Trophoblast cell (in vitro differentiated cells and primary cell): ENCODE results near the gene EFHC1.

Source experiments
- DNase-seq, 2 donors: peaks; one replicate each; pipeline ENCODE4 v3.0.0-alpha.2; 2016
- H2AFZ ChIP-seq: 2 replicates; pipeline ENCODE4 v1.6.1; 2013; ENCODE audit warnings: low read length, moderate library complexity, mild to moderate bottlenecking; ENCODE audit not compliant: insufficient read depth, poor library complexity
- H2AK5ac ChIP-seq: 2 replicates; pipeline ENCODE4 v1.6.1; 2013; ENCODE audit warnings: mild to moderate bottlenecking, low read length
- H2BK120ac ChIP-seq: 2 replicates; pipeline ENCODE4 v1.6.1; 2013; ENCODE audit warnings: low read length, mild to moderate bottlenecking, moderate library complexity; ENCODE audit not compliant: insufficient read depth, poor library complexity
- H2BK12ac ChIP-seq: 2 replicates; pipeline ENCODE4 v1.6.1; 2013; ENCODE audit warnings: mild to moderate bottlenecking, low read length, moderate library complexity
- H2BK5ac ChIP-seq: 2 replicates; pipeline ENCODE4 v1.6.1; 2013; ENCODE audit warnings: low read length, low read depth, moderate library complexity, mild to moderate bottlenecking; ENCODE audit not compliant: poor library complexity
- H3K14ac ChIP-seq: 2 replicates; pipeline ENCODE4 v1.6.1; 2013; ENCODE audit warnings: mild to moderate bottlenecking, low read length
- H3K18ac ChIP-seq: 2 replicates; pipeline ENCODE4 v1.6.1; 2013; ENCODE audit warnings: mild to moderate bottlenecking, low read length
- H3K23ac ChIP-seq: 2 replicates; pipeline ENCODE4 v1.6.1; 2013; ENCODE audit warnings: low read length
- H3K27ac ChIP-seq: 2 replicates; pipeline ENCODE4 v1.5.1; 2013; ENCODE audit warnings: low read depth, mild to moderate bottlenecking, inconsistent platforms, low read length, moderate library complexity
- H3K27me3 ChIP-seq: 2 replicates; pipeline ENCODE4 v1.6.1; 2013; ENCODE audit warnings: inconsistent platforms, mild to moderate bottlenecking, low read length, moderate library complexity; ENCODE audit not compliant: insufficient read depth
- H3K36me3 ChIP-seq, 2 experiments: 1 replicate in 1 of 2; 2 replicates in 1 of 2; pipeline ENCODE4 v1.6.1; 2013; ENCODE audit warnings: low read length in 2 of 2, mild to moderate bottlenecking in 2 of 2, moderate library complexity in 1 of 2; ENCODE audit not compliant: insufficient read depth in 2 of 2, control insufficient read depth in 1 of 2
- H3K4ac ChIP-seq: 2 replicates; pipeline ENCODE4 v1.6.1; 2013; ENCODE audit warnings: low read depth, mild to moderate bottlenecking, low read length, moderate library complexity
- H3K4me1 ChIP-seq, 2 experiments: 1 replicate in 1 of 2; 2 replicates in 1 of 2; pipeline ENCODE4 v1.6.1; 2013; ENCODE audit warnings: low read length in 2 of 2, mild to moderate bottlenecking in 2 of 2, moderate library complexity in 1 of 2; ENCODE audit not compliant: insufficient read depth in 2 of 2, control insufficient read depth in 1 of 2
- H3K4me2 ChIP-seq: 2 replicates; pipeline ENCODE4 v1.6.1; 2013; ENCODE audit warnings: inconsistent platforms, mild to moderate bottlenecking, low read length, moderate library complexity
- H3K4me3 ChIP-seq: 2 replicates; pipeline ENCODE4 v1.5.1; 2013; ENCODE audit warnings: mild to moderate bottlenecking, low read depth, low read length, inconsistent platforms
- H3K79me1 ChIP-seq: one replicate; pipeline ENCODE4 v1.6.1; 2013; ENCODE audit warnings: low read length
- H3K79me2 ChIP-seq: 2 replicates; pipeline ENCODE4 v1.6.1; 2013; ENCODE audit warnings: low read length, mild to moderate bottlenecking; ENCODE audit not compliant: control insufficient read depth, insufficient read depth, poor library complexity
- H3K9ac ChIP-seq: 2 replicates; pipeline ENCODE4 v1.6.1; 2013; ENCODE audit warnings: mild to moderate bottlenecking, low read length
- H3K9me3 ChIP-seq: 2 replicates; pipeline ENCODE4 v1.6.1; 2013; ENCODE audit warnings: low read depth, mild to moderate bottlenecking, control low read depth, inconsistent platforms, low read length; ENCODE audit not compliant: insufficient read depth
- H4K12ac ChIP-seq: 2 replicates; pipeline ENCODE4 v1.6.1; 2013; ENCODE audit warnings: low read depth, mild to moderate bottlenecking, low read length, moderate library complexity
- H4K8ac ChIP-seq: 2 replicates; pipeline ENCODE4 v1.6.1; 2013; ENCODE audit warnings: low read depth, mild to moderate bottlenecking, low read length, moderate library complexity
- H4K91ac ChIP-seq: one replicate; pipeline ENCODE4 v1.6.1; 2013; ENCODE audit warnings: low read depth, mild to moderate bottlenecking, low read length, moderate library complexity
- WGBS: extraction: QIAGEN DNeasy Blood & Tissue Kit; methylation state at CpG from one replicate; pipeline ENCODE4 v1.1.7; 2013; ENCODE audit warnings: missing lambda C conversion rate; ENCODE audit not compliant: insufficient read length, insufficient coverage; ENCODE audit errors: extremely low coverage; 5-methylcytosine and 5-hydroxymethylcytosine counted together

EFHC1 gene

GRCh38 chr6:52514514-52514913 lies 94.4 kb downstream of the EFHC1 start:
- peaks cover 3% of the 10 kb centered on the region for H3K79me2 ChIP-seq
- no peak overlapping the region for H2BK5ac ChIP-seq
- no peak overlapping the region for H3K23ac ChIP-seq
- H3K27me3 ChIP-seq: no peaks in the 10 kb centered on the region
- no peak overlapping the region for H3K9ac ChIP-seq
- peaks cover 22% of the 10 kb centered on the region for H3K79me1 ChIP-seq
- no CpG with 5 or more reads among the region's 7 CpGs for WGBS
- H2BK120ac ChIP-seq: no peak overlapping the region
- H3K4me2 ChIP-seq: no peak overlapping the region
- no peak overlapping the region for H2AFZ ChIP-seq
- H3K36me3 ChIP-seq: peaks cover 0 to 3% of the 10 kb centered on the region in 2 experiments
- no peak overlapping the region for H3K4me3 ChIP-seq
- peak; percentile 15 to 61 for DNase-seq
- H3K27ac ChIP-seq: peak overlapping the region; percentile 9
- H3K4ac ChIP-seq: no peak overlapping the region
- peak overlapping the region; percentile 69 for H2BK12ac ChIP-seq
- H3K14ac ChIP-seq: no peak overlapping the region
- no peak overlapping the region for H2AK5ac ChIP-seq
- H3K18ac ChIP-seq: no peak overlapping the region
- H4K91ac ChIP-seq: peak overlapping the region; percentile 30
- H3K4me1 ChIP-seq: peaks cover 30 to 33% of the 10 kb centered on the region in 2 experiments
- no peaks in the 10 kb centered on the region for H3K9me3 ChIP-seq
- H4K8ac ChIP-seq: no peak overlapping the region
- no peak overlapping the region for H4K12ac ChIP-seq

- Histone ChIP-seq H3K79me1 (peaks cover 22% of the 10 kb centered on the region), H2BK12ac (no peak overlapping the region), H3K18ac (no peak overlapping the region), H4K91ac (no peak overlapping the region), H3K79me2 (peaks cover 3% of the 10 kb centered on the region), H3K4me2 (no peak overlapping the region), H2BK120ac (no peak overlapping the region), H3K4me1 (peaks cover 30 to 33% of the 10 kb centered on the region in 2 experiments), H3K4me3 (no peak overlapping the region), H2AFZ (no peak overlapping the region), H4K8ac (no peak overlapping the region), H3K27me3 (no peaks in the 10 kb centered on the region), H3K23ac (no peak overlapping the region), H3K9ac (no peak overlapping the region), H3K36me3 (peaks cover 0 to 2% of the 10 kb centered on the region in 2 experiments), H3K4ac (no peak overlapping the region), H2AK5ac (no peak overlapping the region), H2BK5ac (no peak overlapping the region), H3K27ac (peak overlapping the region; percentile 19), H3K9me3 (no peaks in the 10 kb centered on the region), H4K12ac (no peak overlapping the region), H3K14ac (no peak overlapping the region)
- no CpG with 5 or more reads among the region's 2 CpGs for WGBS
- no peak for DNase-seq
These were observed 95.2 kb downstream of the EFHC1 start for GRCh38 chr6:52515219-52515960.

GRCh38 chr6:52516269-52516668 lies 96.1 kb downstream of the EFHC1 start:
- no peak overlapping the region for H3K4me3 ChIP-seq
- H4K91ac ChIP-seq: no peak overlapping the region
- H3K9me3 ChIP-seq: no peaks in the 10 kb centered on the region
- no peak overlapping the region for H3K4ac ChIP-seq
- no peak overlapping the region for H3K27ac ChIP-seq
- peaks cover 27 to 31% of the 10 kb centered on the region in 2 experiments for H3K4me1 ChIP-seq
- H2BK12ac ChIP-seq: no peak overlapping the region
- H3K18ac ChIP-seq: peak overlapping the region; percentile 9
- H3K4me2 ChIP-seq: no peak overlapping the region
- no peak overlapping the region for H4K12ac ChIP-seq
- no peak overlapping the region for H3K23ac ChIP-seq
- no peak overlapping the region for H2BK120ac ChIP-seq
- H3K9ac ChIP-seq: no peak overlapping the region
- H2BK5ac ChIP-seq: no peak overlapping the region
- no peaks in the 10 kb centered on the region for H3K27me3 ChIP-seq
- H3K79me2 ChIP-seq: peaks cover 3% of the 10 kb centered on the region
- peaks cover 0 to 2% of the 10 kb centered on the region in 2 experiments for H3K36me3 ChIP-seq
- H4K8ac ChIP-seq: no peak overlapping the region
- no peak overlapping the region for H2AFZ ChIP-seq
- no peak overlapping the region for H3K14ac ChIP-seq
- H2AK5ac ChIP-seq: no peak overlapping the region
- DNase-seq: no peak
- H3K79me1 ChIP-seq: peaks cover 20% of the 10 kb centered on the region
- WGBS: no CpG with 5 or more reads among the region's 1 CpG

GRCh38 chr6:52516943-52517342 lies 96.8 kb downstream of the EFHC1 start:
- H3K4me2 ChIP-seq: no peak overlapping the region
- H3K23ac ChIP-seq: no peak overlapping the region
- no peak overlapping the region for H3K4me3 ChIP-seq
- peak overlapping the region; percentile 28 for H3K18ac ChIP-seq
- no peak overlapping the region for H4K8ac ChIP-seq
- no peak overlapping the region for H2AFZ ChIP-seq
- H2AK5ac ChIP-seq: peak overlapping the region; percentile 3
- no peaks in the 10 kb centered on the region for H3K9me3 ChIP-seq
- H3K27ac ChIP-seq: no peak overlapping the region
- H3K79me2 ChIP-seq: peaks cover 3% of the 10 kb centered on the region
- H3K9ac ChIP-seq: no peak overlapping the region
- peaks cover 20 to 24% of the 10 kb centered on the region in 2 experiments for H3K4me1 ChIP-seq
- H3K36me3 ChIP-seq: peaks cover 0 to 2% of the 10 kb centered on the region in 2 experiments
- no peak overlapping the region for H4K91ac ChIP-seq
- WGBS: no CpG with 5 or more reads among the region's 3 CpGs
- peaks cover 16% of the 10 kb centered on the region for H3K79me1 ChIP-seq
- H2BK5ac ChIP-seq: no peak overlapping the region
- no peaks in the 10 kb centered on the region for H3K27me3 ChIP-seq
- H3K14ac ChIP-seq: no peak overlapping the region
- no peak overlapping the region for H4K12ac ChIP-seq
- no peak overlapping the region for H3K4ac ChIP-seq
- H2BK120ac ChIP-seq: no peak overlapping the region
- DNase-seq: no peak
- no peak overlapping the region for H2BK12ac ChIP-seq
